K562 (cell line): Measurements from ENCODE around the gene CDSN. TPM values are rescaled to one million over a fixed set of nuclear protein-coding genes. Genes with fewer than 3 reads are reported as not detected.

Experiments
- ATAC-seq: fragments of 200-7000 bp; cut with Tn5 transposase; 3 replicates; pipeline ENCODE4 v1.9.1; 2020; ENCODE audit warnings: moderate library complexity
- BruUV-seq: library from RNA; stranded (reverse); fragments of 400-500 nt; replicated peaks from 2 replicates; lab custom pipeline; 2021; lab: Mats Ljungman, UMichigan
- CTCF ChIA-PET: fragments of 300-600 bp; formaldehyde crosslinking; extraction: SDS; loops from one replicate; lab custom pipeline; 2021; ENCODE audit warnings: low intra/inter-chr PET ratio; lab: Yijun Ruan, JAX
- POLR2A ChIA-PET: fragments of 300-600, 350-650 bp; sonication (Branson Sonifier 250); formaldehyde crosslinking; extraction: SDS; loops from one replicate; lab custom pipeline; 2021; ENCODE audit warnings: antibody characterized with exemption, inconsistent platforms; lab: Yijun Ruan, JAX
- DNase-seq, 4 experiments: peaks; one replicate each; pipeline versions ENCODE4 v3.0.0 to v3.0.0-alpha.2; 2011 to 2018; ENCODE audit warnings: low spot score in 3 of 4, mixed read lengths in 3 of 4; ENCODE audit errors: extremely low read depth in 1 of 4
- FAIRE-seq: peaks from 2 replicates; lab custom pipeline; 2011; peaks lifted over from hg19 to GRCh38; lab: Jason Lieb, UNC
- H2AFZ ChIP-seq: 2 replicates; pipeline ENCODE4 v1.6.0; 2011; ENCODE audit warnings: low read depth, low read length, control low read depth, inconsistent platforms
- H3K27ac ChIP-seq: fragments of 200-600 bp; 3 replicates; pipeline ENCODE4 v1.8.0; 2011; ENCODE audit warnings: low read depth, mild to moderate bottlenecking, control low read depth, inconsistent platforms, low read length, moderate library complexity, mixed read lengths; ENCODE audit errors: extremely low read depth
- H3K27me3 ChIP-seq, 2 experiments: fragments of 300-600 bp in 1 of 2; 2 replicates in 1 of 2; 3 replicates in 1 of 2; pipeline versions ENCODE4 v1.6.0 to v1.8.0; 2011; ENCODE audit warnings: inconsistent platforms in 2 of 2, low read length in 2 of 2, mild to moderate bottlenecking in 1 of 2, mixed read lengths in 1 of 2, moderate library complexity in 1 of 2; ENCODE audit not compliant: control insufficient read depth in 2 of 2, insufficient read depth in 2 of 2
- H3K36me3 ChIP-seq: fragments of 300-600 bp; 3 replicates; pipeline ENCODE4 v1.8.0; 2011; ENCODE audit warnings: mild to moderate bottlenecking, low read length, inconsistent platforms; ENCODE audit not compliant: control insufficient read depth, insufficient read depth
- H3K4me1 ChIP-seq, 2 experiments: fragments of 200-600 bp in 1 of 2; replicated peaks in 1 of 2; 2 replicates in 1 of 2; 3 replicates in 1 of 2; pipeline versions ENCODE4 v1.5.1 to v1.8.0; 2011; ENCODE audit warnings: inconsistent platforms in 2 of 2, low read length in 2 of 2, mild to moderate bottlenecking in 1 of 2, mixed read lengths in 1 of 2, moderate library complexity in 1 of 2; ENCODE audit not compliant: control insufficient read depth in 2 of 2, insufficient read depth in 2 of 2
- H3K4me2 ChIP-seq: 2 replicates; pipeline ENCODE4 v1.6.1; 2011; ENCODE audit warnings: low read length, control low read depth, inconsistent platforms, mixed read lengths; ENCODE audit not compliant: insufficient read depth
- H3K4me3 ChIP-seq: fragments of 200-600 bp; sonication (generic), shearing (Covaris generic); 2 replicates; pipeline ENCODE4 v1.5.1; 2016; ENCODE audit warnings: control low read depth, inconsistent platforms
- H3K79me2 ChIP-seq: fragments of 200-600 bp; 3 replicates; pipeline ENCODE4 v1.8.0; 2011; ENCODE audit warnings: low read length, inconsistent platforms; ENCODE audit not compliant: control insufficient read depth, insufficient read depth
- H3K9ac ChIP-seq, 2 experiments: 2 replicates each; pipeline versions ENCODE4 v1.6.0 to v1.6.1; 2011; ENCODE audit warnings: low read depth in 2 of 2, low read length in 2 of 2, control low read depth in 1 of 2, inconsistent platforms in 1 of 2, mild to moderate bottlenecking in 1 of 2, mixed read lengths in 1 of 2; ENCODE audit not compliant: insufficient read depth in 1 of 2
- H3K9me1 ChIP-seq: one replicate; pipeline ENCODE4 v1.6.0; 2011; ENCODE audit warnings: inconsistent platforms, mild to moderate bottlenecking, low read length, moderate library complexity; ENCODE audit not compliant: control insufficient read depth, insufficient read depth
- H3K9me3 ChIP-seq: replicated peaks from 2 replicates; pipeline ENCODE4 v1.5.1; 2011; ENCODE audit warnings: low read depth, low read length, inconsistent platforms; ENCODE audit not compliant: control insufficient read depth, insufficient read depth
- H4K20me1 ChIP-seq: replicated peaks from 2 replicates; pipeline ENCODE4 v1.6.1; 2011; ENCODE audit warnings: low read length, inconsistent platforms, mixed read lengths; ENCODE audit not compliant: control insufficient read depth, insufficient read depth
- CBX2 ChIP-seq: fragments of 200-600 bp; sonication (generic); IDR thresholded peaks from one replicate; pipeline ENCODE4 v1.6.1; 2012; ENCODE audit warnings: mild to moderate bottlenecking, low read length, inconsistent platforms; ENCODE audit not compliant: insufficient read depth, poor library complexity, severe bottlenecking
- CGGBP1 ChIP-seq: fragments of 250-450 bp; sonication (Bioruptor Pico); IDR thresholded peaks from 2 replicates; pipeline ENCODE4 v1.9.0; 2021; ENCODE audit warnings: mild to moderate bottlenecking
- HSF4 ChIP-seq: fragments of 250-450 bp; sonication (Bioruptor Pico); IDR thresholded peaks from 2 replicates; pipeline ENCODE4 v2.1.2; 2022; ENCODE audit warnings: mild to moderate bottlenecking, moderate library complexity, borderline replicate concordance
- LCOR ChIP-seq: sonication (generic); formaldehyde crosslinking; IDR thresholded peaks from 2 replicates; pipeline ENCODE4 v1.8.0; 2022; ENCODE audit warnings: mild to moderate bottlenecking, missing genetic modification reagents
- MITF ChIP-seq: IDR thresholded peaks from 2 replicates; pipeline ENCODE4 v1.6.1; 2014; ENCODE audit warnings: antibody characterized with exemption
- MLX ChIP-seq, 2 experiments: fragments of 450-650 bp in 1 of 2; sonication (generic) in 1 of 2; formaldehyde crosslinking; conservative IDR thresholded peaks; 2 replicates each; pipeline versions ENCODE4 v1.4.0 to v1.8.1; 2020 to 2022; ENCODE audit warnings: mild to moderate bottlenecking in 1 of 2, missing genetic modification reagents in 1 of 2
- PHF8 ChIP-seq: fragments of 200-600 bp; sonication (generic); IDR thresholded peaks from 2 replicates; pipeline ENCODE4 v1.6.1; 2012; ENCODE audit warnings: mixed run types, mild to moderate bottlenecking, inconsistent platforms, low read length, moderate library complexity, borderline replicate concordance
- STAG1 ChIP-seq: sonication (generic); formaldehyde crosslinking; IDR thresholded peaks from 2 replicates; pipeline ENCODE4 v1.5.0; 2020; ENCODE audit warnings: missing genetic modification reagents, borderline replicate concordance
- YY1 ChIP-seq, 3 experiments: IDR thresholded peaks; 2 replicates each; pipeline ENCODE4 v1.6.1; 2011; ENCODE audit warnings: low read length in 2 of 3, mild to moderate bottlenecking in 2 of 3, moderate library complexity in 2 of 3, borderline replicate concordance in 1 of 3, control low read depth in 1 of 3, low read depth in 1 of 3; ENCODE audit not compliant: insufficient read depth in 3 of 3, insufficient replicate concordance in 2 of 3, control insufficient read depth in 1 of 3, insufficient read length in 1 of 3; ENCODE audit errors: extremely low read depth in 1 of 3
- ZBTB11 ChIP-seq, 3 experiments: fragments of 200-800 bp in 1 of 3; fragments of 250-450 bp in 1 of 3; fragments of 450-650 bp in 1 of 3; sonication (Bioruptor Pico) in 1 of 3; sonication (Bioruptor generic) in 1 of 3; formaldehyde crosslinking in 1 of 3; IDR thresholded peaks; 2 replicates each; pipeline versions ENCODE4 v1.6.1 to v1.8.0; 2016 to 2022; ENCODE audit warnings: mild to moderate bottlenecking in 2 of 3, missing genetic modification characterization in 2 of 3, missing compliant biosample characterization in 1 of 3, moderate library complexity in 1 of 3
- ZNF655 ChIP-seq: fragments of 250-450 bp; sonication (Bioruptor Pico); IDR thresholded peaks from 2 replicates; pipeline ENCODE4 v1.5.0; 2021
- WGBS: fragments of 100-300 bp; shearing (Covaris generic); methylation state at CpG from one replicate; pipeline ENCODE4 v1.1.6; 2016; ENCODE audit warnings: low coverage, mixed read lengths; ENCODE audit not compliant: insufficient coverage; ENCODE audit errors: missing lambda C conversion rate; 5-methylcytosine and 5-hydroxymethylcytosine counted together
- in situ Hi-C: fragments of 300-500 bp; cut with MboI; formaldehyde crosslinking; loops from 4 replicates; pipeline ENCODE4 v1.15.0; 2018; ENCODE audit warnings: inconsistent platforms, mixed read lengths
- intact Hi-C: fragments of 100-400 bp; cut with micrococcal nuclease; formaldehyde crosslinking; loops from 2 replicates; pipeline ENCODE4 v1.14.2; 2022
- polyA plus RNA-seq, 8 experiments: library from polyadenylated mRNA; depleted of rRNA in 4 of 8; stranded (reverse) in 5 of 8; unstranded in 3 of 8; fragments of >200 nt; fragmentation: Nextera tagmentation in 2 of 8; fragmentation: Illumina TruSeq in 1 of 8; extraction: Ambion mirVana in 2 of 8; extraction: Trizol in 1 of 8; gene quantifications; 2 replicates each; pipeline versions ENCODE4 v1.2.1 to v1.2.3, GENCODE V29; 2011 to 2014; ENCODE audit warnings: inconsistent platforms in 1 of 8, missing spikeins in 1 of 8
- total RNA-seq, 7 experiments: library from RNA; depleted of rRNA in 6 of 7; stranded (reverse); fragments of >200 nt in 6 of 7; fragmentation: Illumina TruSeq in 2 of 7; extraction: Trizol in 2 of 7; gene quantifications; 2 replicates each; pipeline versions ENCODE4 v1.2.1 to v1.2.3, GENCODE V29; 2011 to 2021; ENCODE audit warnings: low replicate concordance in 1 of 7

Gene CDSN
- total and polyA plus RNA-seq, 9 of the 15 experiments (the other 6 are each of a cell fraction or from before 2014, with no cell fraction given) = not detected

GRCh38 chr6:31116661-31117385 is 3.4 kb downstream of the CDSN start:
- Histone ChIP-seq H3K79me2 (no peaks in the 10 kb centered on the region), H3K27ac (no peak overlapping the region), H3K9ac (peak overlapping the region in 1 of 2 experiments; percentile 15; a peak in 1 of 4 replicates), H3K4me3 (no peak overlapping the region), H3K36me3 (no peaks in the 10 kb centered on the region), H3K9me3 (no peaks in the 10 kb centered on the region), H3K4me2 (no peak overlapping the region), H3K4me1 (peaks cover 0 to 9% of the 10 kb centered on the region in 2 experiments; a peak in 3 of 5 replicates), H2AFZ (no peak overlapping the region), H3K9me1 (no peaks in the 10 kb centered on the region), H3K27me3 (peaks cover 56 to 82% of the 10 kb centered on the region in 2 experiments), H4K20me1 (peaks cover 3% of the 10 kb centered on the region; the same call in 1 of the 2 replicates)
- ATAC-seq (no peak), FAIRE-seq (no peak), DNase-seq (no peak)
- in situ Hi-C loops = no loop called here
- POLR2A ChIA-PET = interaction anchor here (0.7 kb wide), 1 partner anchor 19 kb away, joined by 3 read pairs; no protein-coding TSS in a partner anchor
- 4% methylated on average over 19 of the region's 19 CpGs for WGBS
- intact Hi-C loops = no loop called here
- CTCF ChIA-PET = interaction anchor here (0.7 kb wide), 1 partner anchor 31 kb away, joined by 3 read pairs; no protein-coding TSS in a partner anchor
- BruUV-seq = no TSS peak
- TF ChIP-seq CBX2 (no peak), HSF4 (CRISPR knock-in tag) (no peak), LCOR (CRISPR knock-in tag) (no peak), ZBTB11 (CRISPR knock-in tag; IDR thresholded peaks at IDR 0.05) (no peak), MLX (CRISPR knock-in tag; conservative IDR thresholded peaks at IDR 0.05) (no peak), STAG1 (no peak), MITF (no peak), YY1 (IDR thresholded peaks at IDR 0.05; ENCODE audit: borderline replicate concordance in 1 of 3, control insufficient read depth in 1 of 3, extremely low read depth in 1 of 3, insufficient read depth in 3 of 3, insufficient read length in 1 of 3, insufficient replicate concordance in 2 of 3, low read depth in 1 of 3, low read length in 2 of 3) (no peak), PHF8 (no peak), CGGBP1 (CRISPR knock-in tag) (no peak), ZNF655 (CRISPR knock-in tag) (no peak)
